ENCODE data around the gene GPR142. TPM values are rescaled to one million over a fixed set of nuclear protein-coding genes. Genes with fewer than 3 reads are reported as not detected.

GPR142 gene
- total and polyA plus RNA-seq, 11 donors: not detected

- H3K9me3 ChIP-seq: no peaks in the 10 kb centered on the region
- peak; percentile 70 to 85 (median 76) for DNase-seq
- no peak overlapping the region for H3K27ac ChIP-seq
- H3K4me1 ChIP-seq: peaks cover 0 to 18% (median 9%) of the 10 kb centered on the region in 12 donors
- ATAC-seq: peak; percentile 64 to 86 (median 78)
- peaks cover 0 to 6% (median 0%) of the 10 kb centered on the region in 9 donors for H3K27me3 ChIP-seq
- intact Hi-C loops (cut with DNase I): loop anchor here in 9 of 10 donors (1.0 to 10.0 kb wide), 7 partner anchors 124 to 236 kb away; partner anchors contain the start of gene TTYH2 (in 2 of the 9)
- peak overlapping the region in 6 of 12 donors; percentile 5 to 19 (median 14) for H3K4me3 ChIP-seq
- 13 to 29% (median 22%) methylated on average over 9 to 14 of the region's 14 CpGs for WGBS, 4 donors
- H3K36me3 ChIP-seq: no peaks in the 10 kb centered on the region
- no peak for TF ChIP-seq POLR2A (IDR thresholded peaks at IDR 0.05)
- TF ChIP-seq CTCF (IDR thresholded peaks at IDR 0.05): peak; percentile 85 to 97 (median 90)
Measured at GRCh38 chr17:74368341-74369081, 1.2 kb downstream of the GPR142 start.

GRCh38 chr17:74369221-74369620, 1.9 kb downstream of the GPR142 start:
- ATAC-seq (peak in 2 of 4 donors; percentile 41 to 68), DNase-seq (peak in 4 of 5 donors; percentile 49 to 75 (median 59))
- Histone ChIP-seq H3K4me1 (peaks cover 0 to 23% (median 9%) of the 10 kb centered on the region in 12 donors), H3K27ac (no peak overlapping the region), H3K36me3 (no peaks in the 10 kb centered on the region), H3K9me3 (no peaks in the 10 kb centered on the region), H3K27me3 (peaks cover 0 to 6% (median 0%) of the 10 kb centered on the region in 9 donors), H3K4me3 (no peak overlapping the region)
- 27 to 46% (median 39%) methylated on average over 10 of the region's 10 CpGs for WGBS, 4 donors
- intact Hi-C loops (cut with DNase I): loop anchor here in 8 of 10 donors (2.0 to 10.0 kb wide), 6 partner anchors 123 to 236 kb away; partner anchors contain the start of gene TTYH2 (in 2 of the 8)
- no peak for TF ChIP-seq CTCF (IDR thresholded peaks at IDR 0.05)
- no peak for TF ChIP-seq POLR2A (IDR thresholded peaks at IDR 0.05)

GRCh38 chr17:74369665-74370490, 2.6 kb downstream of the GPR142 start:
- ATAC-seq: no peak
- TF ChIP-seq CTCF (IDR thresholded peaks at IDR 0.05) (no peak), POLR2A (IDR thresholded peaks at IDR 0.05) (no peak)
- Histone ChIP-seq H3K4me3 (no peak overlapping the region), H3K9me3 (no peaks in the 10 kb centered on the region), H3K27me3 (peaks cover 0 to 6% (median 0%) of the 10 kb centered on the region in 9 donors), H3K27ac (no peak overlapping the region), H3K36me3 (no peaks in the 10 kb centered on the region), H3K4me1 (peaks cover 0 to 23% (median 9%) of the 10 kb centered on the region in 12 donors)
- 91 to 95% (median 93%) methylated on average over 9 to 17 of the region's 17 CpGs for WGBS, 4 donors
- DNase-seq: no peak
- intact Hi-C loops (cut with DNase I): loop anchor here in 8 of 10 donors (2.0 to 10.0 kb wide), 6 partner anchors 122 to 235 kb away; partner anchors contain the start of gene TTYH2 (in 2 of the 8)

Data from heart left ventricle (tissue), 16 donors.